HG03457 (cell line): ENCODE measurements around the gene PRELID1.

ENCODE experiments used
- ATAC-seq: cut with Tn5 transposase; IDR thresholded peaks from one replicate; pipeline ENCODE4 v1.9.1; 2021; ENCODE audit warnings: moderate number of reproducible peaks; ENCODE audit not compliant: unreplicated experiment

Gene PRELID1

GRCh38 chr5:177355868-177356168, 52.2 kb downstream of the PRELID1 start:
- ATAC-seq: no peak
